Fibroblast of skin of abdomen (primary cell): Measurements from ENCODE around the gene KYNU.
A peak's percentile ranks its signal among the peaks of the same experiment; 100 is the strongest.
"Not testable (repeated sequence)": the region's sequence is repeated elsewhere in the genome, so short reads cannot be mapped to it uniquely, and the experiment has no call there.

Experiments used
- DNase-seq: peaks from one replicate; pipeline ENCODE4 v3.0.0-alpha.2; 2013

Gene KYNU

DNA sequence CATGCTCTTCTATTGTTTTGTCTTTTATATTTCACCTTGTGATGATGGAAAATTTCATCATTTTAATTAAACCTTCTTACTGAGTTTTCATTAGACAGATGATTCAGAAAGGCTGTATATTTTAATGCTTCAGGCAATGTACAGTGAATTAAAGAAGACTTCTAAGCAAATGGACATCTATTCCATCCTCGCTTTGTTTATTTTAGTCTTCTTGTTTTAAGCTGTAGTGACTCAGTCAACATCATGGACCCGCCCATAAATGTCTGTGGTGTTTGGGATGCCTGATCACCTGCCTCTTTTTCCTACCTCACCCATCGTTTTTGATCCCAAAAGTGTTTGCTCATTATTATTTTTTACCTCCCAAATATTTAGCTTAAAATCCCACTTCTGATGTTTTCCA is 43.1 kb downstream of the KYNU start:
- DNase-seq = no peak

- DNase-seq = no peak
Measured at GRCh38 chr2:142926445-142926844, 49.0 kb downstream of the KYNU start.

GRCh38 chr2:142930835-142931398 is 53.5 kb downstream of the KYNU start:
- DNase-seq = no peak

DNA sequence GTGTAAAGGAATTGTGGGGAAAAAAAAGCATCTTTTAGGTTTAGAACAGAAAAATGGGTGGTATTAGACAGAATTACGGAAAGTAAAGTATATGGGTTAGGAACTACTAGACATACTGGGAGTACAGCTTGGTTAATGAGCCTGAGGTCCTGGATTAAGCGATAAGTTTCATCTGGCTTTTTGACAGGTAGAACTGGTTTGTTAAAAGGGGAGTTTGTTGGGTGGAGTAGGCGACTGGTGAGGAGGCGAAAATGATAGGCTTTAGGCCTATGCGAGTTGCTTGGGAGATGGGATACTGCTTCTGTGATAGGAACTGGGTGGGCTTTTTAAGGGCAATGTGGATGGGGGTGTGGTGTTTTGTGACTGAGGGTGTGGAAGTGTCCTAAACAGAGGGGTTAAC is 56.5 kb downstream of the KYNU start:
- DNase-seq = no peak

DNA sequence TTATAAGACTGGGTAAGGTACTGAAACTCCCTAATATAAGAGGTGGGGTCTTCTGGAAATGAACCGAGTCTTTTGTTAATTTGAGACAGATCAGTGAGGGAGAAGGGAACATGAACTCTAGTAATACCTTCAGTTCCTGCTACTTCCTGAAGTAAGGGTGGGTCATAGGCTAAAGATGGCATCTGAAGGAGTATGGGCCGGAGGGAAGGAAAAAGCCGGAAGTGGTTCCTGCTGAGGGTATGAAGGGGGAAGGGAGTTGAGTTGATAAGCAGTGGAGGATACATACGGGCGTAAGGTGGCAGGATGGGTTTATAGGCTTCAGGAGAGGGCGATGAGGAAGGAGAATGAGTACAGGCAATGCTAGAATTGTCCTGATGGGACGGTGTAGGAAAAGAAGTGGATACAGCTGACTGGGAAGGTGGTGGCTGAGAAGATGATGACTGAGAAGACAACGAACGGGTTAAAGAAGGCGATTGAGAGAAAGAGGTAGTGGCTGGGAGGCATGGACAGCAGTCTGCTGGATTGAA is 58.2 kb downstream of the KYNU start:
- no peak for DNase-seq

DNA sequence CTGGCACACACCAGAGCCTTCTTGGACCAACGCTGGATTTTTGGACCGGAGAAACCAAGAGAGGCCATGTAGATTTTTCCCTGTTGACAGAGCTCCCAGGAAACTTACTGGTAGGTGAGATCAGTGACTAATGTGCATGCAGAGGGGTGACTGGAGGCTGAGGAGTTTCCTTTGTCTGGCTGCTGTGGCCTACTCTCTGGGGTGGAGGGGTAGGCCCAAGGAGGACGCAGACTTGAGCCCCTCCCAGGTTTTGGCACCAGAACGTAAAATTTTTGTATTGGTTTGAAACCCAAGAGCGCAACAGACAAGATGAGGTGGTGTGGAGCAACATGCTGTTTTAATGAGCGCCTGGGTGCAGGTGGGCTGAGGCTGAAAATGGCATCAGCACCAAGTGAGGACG is 59.2 kb downstream of the KYNU start:
- no peak for DNase-seq

DNA sequence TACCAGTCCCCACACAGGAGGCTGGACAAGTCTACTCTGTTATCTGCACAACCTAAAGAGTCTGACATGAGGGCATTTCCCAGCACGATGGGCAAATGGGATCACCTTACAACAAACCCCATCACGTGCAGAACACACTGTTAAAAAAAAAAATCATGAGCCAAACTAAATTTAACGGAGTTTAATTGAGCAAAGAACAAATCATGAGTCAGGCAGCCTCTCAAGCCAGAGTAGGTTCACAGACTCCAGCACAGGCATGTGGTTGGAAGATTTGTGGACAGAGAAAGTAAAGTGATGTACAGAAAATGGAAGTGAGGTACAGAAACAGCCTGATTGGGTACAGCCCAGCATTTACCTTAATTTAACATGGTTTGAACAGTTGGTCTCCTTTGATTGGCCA is 59.9 kb downstream of the KYNU start:
- DNase-seq = no peak

DNA sequence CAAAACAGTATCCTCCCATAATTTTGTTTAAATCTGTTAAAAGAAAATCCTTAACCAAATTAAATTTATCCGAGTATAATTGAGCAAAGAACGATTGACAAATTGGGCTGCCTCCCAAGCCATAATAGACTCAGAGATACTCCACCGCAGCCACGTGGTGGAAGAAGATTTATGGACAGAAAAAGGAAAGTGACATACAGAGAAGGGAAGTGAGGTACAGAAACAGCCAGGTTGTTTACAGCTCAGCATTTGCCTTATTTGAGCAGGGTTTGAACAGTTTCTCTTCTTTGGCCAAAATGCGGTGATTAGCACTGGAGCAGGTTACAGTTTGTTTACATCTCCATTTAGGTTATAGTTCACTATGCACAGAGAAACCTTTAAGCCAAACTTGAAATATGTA is 60.8 kb downstream of the KYNU start:
- no peak for DNase-seq

- DNase-seq = no peak
Measured at GRCh38 chr2:142940606-142941223, 63.3 kb downstream of the KYNU start.

- no peak for DNase-seq
Measured at GRCh38 chr2:142942690-142943089, 65.2 kb downstream of the KYNU start.

GRCh38 chr2:142944264-142944663 is 66.8 kb downstream of the KYNU start:
- DNase-seq = peak; percentile 57

GRCh38 chr2:142944721-142945120 is 67.3 kb downstream of the KYNU start:
- peak; percentile 52 for DNase-seq

DNA sequence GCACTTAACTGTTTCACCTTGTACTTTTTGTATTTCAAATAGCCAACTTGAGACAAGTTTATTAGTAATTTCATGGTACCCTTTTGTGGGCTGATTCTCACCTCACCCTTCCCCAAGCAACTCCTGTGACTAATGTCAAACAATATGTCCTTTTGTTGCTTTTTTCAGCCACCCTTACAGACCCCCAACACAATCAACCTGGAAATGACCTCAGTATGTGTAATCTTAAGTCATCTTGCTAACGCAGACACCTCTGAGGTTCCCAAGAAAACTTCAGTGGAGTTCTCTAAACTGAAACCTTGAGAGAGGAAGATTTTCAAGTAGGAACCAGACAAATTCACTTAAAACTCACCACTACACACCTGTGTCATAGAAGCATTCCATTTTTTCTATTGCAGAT is 69.5 kb downstream of the KYNU start:
- no peak for DNase-seq

DNA sequence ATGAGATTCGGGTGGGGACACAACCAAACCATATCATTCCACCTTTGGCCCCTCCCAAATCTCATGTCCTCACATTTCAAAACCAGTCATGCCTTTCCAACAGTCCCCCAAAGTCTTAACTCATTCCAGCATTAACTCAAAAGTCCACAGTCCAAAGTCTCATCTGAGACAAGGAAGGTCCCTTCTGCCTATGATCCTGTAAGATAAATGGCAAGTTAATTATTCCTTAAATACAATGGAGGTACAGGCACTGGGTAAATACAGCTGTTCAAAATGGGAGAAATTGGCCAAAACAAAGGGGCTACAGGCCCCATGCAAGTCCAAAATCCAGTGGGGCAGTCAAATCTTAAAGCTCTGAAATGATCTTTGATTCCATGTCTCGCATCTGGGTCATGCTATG is 71.3 kb downstream of the KYNU start:
- DNase-seq = not testable (repeated sequence)

GRCh38 chr2:142950323-142950722 is 72.9 kb downstream of the KYNU start:
- DNase-seq = not testable (repeated sequence)

- DNase-seq = no peak
Measured at GRCh38 chr2:142951190-142952007, 73.9 kb downstream of the KYNU start.

- no peak for DNase-seq
Measured at GRCh38 chr2:142952018-142952417, 74.6 kb downstream of the KYNU start.

DNA sequence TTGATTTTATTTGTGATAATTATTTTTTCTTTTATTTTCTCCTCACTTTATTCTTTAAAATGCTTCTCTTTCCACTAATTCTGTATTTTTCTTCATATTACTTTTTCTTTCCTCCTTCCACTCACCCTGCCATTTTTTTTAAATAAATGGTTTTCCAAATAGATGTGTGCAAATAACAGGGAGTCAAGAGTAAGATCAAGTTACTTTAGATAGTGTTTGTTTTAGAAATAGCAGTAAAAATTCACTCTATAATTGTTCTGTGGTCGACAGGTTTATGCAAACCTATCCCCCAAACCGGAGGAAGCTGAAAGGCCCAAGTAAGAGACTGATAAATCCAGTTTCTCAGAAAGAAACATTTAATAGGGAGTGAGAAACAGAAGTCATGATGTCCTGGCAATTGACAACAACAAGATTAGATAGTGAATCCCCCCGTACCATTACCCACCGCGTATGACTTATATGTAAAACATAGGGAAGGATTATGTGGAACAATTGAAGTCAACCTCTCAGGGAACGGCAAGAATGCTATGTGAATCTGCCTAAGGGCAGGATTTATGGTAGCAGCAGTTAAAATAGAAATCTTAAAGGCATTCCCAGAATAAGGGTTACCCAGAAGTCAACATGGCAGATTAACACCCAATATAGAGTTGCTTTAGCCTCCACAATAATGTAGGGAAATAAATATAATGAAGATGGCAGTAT is 75.5 kb downstream of the KYNU start:
- DNase-seq = no peak

GRCh38 chr2:142954493-142954892 is 77.0 kb downstream of the KYNU start:
- DNase-seq = no peak

DNA sequence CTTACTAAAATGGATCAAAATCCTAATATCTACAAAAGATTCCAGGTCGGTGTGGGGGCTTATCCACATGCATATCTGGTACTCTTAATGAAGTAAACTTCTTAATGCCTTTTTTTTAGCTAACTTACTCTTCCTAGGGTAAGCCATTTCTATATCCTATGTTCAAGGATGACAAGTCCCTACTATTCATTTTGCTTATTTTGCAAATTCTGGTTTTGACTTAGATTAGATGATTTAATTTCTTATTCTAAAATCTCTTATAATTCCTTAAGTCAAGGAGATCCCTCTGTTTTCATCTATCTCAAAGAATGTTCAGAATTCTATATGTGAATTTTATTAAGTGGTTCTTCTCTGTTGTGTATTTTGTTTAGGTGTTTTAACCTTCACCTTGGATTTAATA is 79.7 kb downstream of the KYNU start:
- no peak for DNase-seq

- no peak for DNase-seq
Measured at GRCh38 chr2:142961202-142961601, 83.7 kb downstream of the KYNU start.

GRCh38 chr2:142965443-142965842 is 88.0 kb downstream of the KYNU start:
- DNase-seq = peak; percentile 83

GRCh38 chr2:142966284-142966683 is 88.8 kb downstream of the KYNU start:
- DNase-seq = peak; percentile 82
